Gastrocnemius medialis (tissue), 4 donors: Measurements from ENCODE around the gene AP1B1. TPM values are rescaled to one million over a fixed set of nuclear protein-coding genes. Genes with fewer than 3 reads are reported as not detected.

Experiments used
- ATAC-seq, 2 donors: fragments of 150-250 bp; one replicate each; pipeline ENCODE4 v1.9.1; 2016
- DNase-seq, 2 donors: peaks; one replicate each; pipeline ENCODE4 v3.0.0-alpha.2; 2019
- H3K27ac ChIP-seq, 4 donors: fragments of 200-600 bp; sonication (generic); 1 replicate in 1 of 4; 2 replicates in 3 of 4; pipeline ENCODE4 v1.5.1; 2016 to 2018; ENCODE audit warnings: mild to moderate bottlenecking in 2 of 4, moderate library complexity in 1 of 4
- H3K27me3 ChIP-seq, 3 donors: fragments of 200-600 bp; sonication (generic) in 2 of 3; 1 replicate in 1 of 3; 2 replicates in 2 of 3; pipeline versions ENCODE4 v1.5.1 to v1.6.0; 2016 to 2019; ENCODE audit warnings: mild to moderate bottlenecking in 1 of 3, moderate library complexity in 1 of 3
- H3K36me3 ChIP-seq, 2 donors: fragments of 200-600 bp; sonication (generic) in 1 of 2; one replicate each; pipeline ENCODE4 v1.5.1; 2017 to 2018
- H3K4me1 ChIP-seq, 2 donors: fragments of 200-600 bp; sonication (generic) in 1 of 2; one replicate each; pipeline ENCODE4 v1.5.1; 2016 to 2017; ENCODE audit warnings: mild to moderate bottlenecking in 2 of 2
- H3K4me3 ChIP-seq, 4 donors: fragments of 200-600 bp; sonication (generic) in 3 of 4; 1 replicate in 1 of 4; 2 replicates in 3 of 4; pipeline ENCODE4 v1.5.1; 2016 to 2019; ENCODE audit warnings: mild to moderate bottlenecking in 2 of 4
- H3K9me3 ChIP-seq, 3 donors: fragments of 200-600 bp; sonication (generic) in 2 of 3; 1 replicate in 1 of 3; 2 replicates in 2 of 3; pipeline ENCODE4 v1.5.1; 2016 to 2019
- POLR2A ChIP-seq, 2 donors: fragments of 450-650 bp; IDR thresholded peaks; one replicate each; pipeline ENCODE4 v1.6.1; 2017; ENCODE audit warnings: antibody characterized with exemption in 2 of 2, mild to moderate bottlenecking in 2 of 2, moderate library complexity in 2 of 2
- in situ Hi-C, 4 donors: fragments of 200-750 bp; cut with MboI; loops; one replicate each; pipeline versions ENCODE4 v1.15.0 to v1.8.0; 2017; ENCODE audit warnings: low sequenced_read_pairs in 4 of 4
- intact Hi-C: fragments of 100-400 bp; cut with DNase I; formaldehyde crosslinking; loops from one replicate; pipeline ENCODE4 v1.15.1; 2023; ENCODE audit warnings: low total_unique reads
- total RNA-seq, 4 donors: library from RNA; depleted of rRNA; stranded (reverse); fragments of >200 nt; gene quantifications; one replicate each; pipeline versions ENCODE4 v1.1.0 to v1.2.3, GENCODE V29; 2016
- TF ChIP-seq, protein P1 (sequence below), 5 experiments: fragments of 450-650 bp in 3 of 5; fragments of 200-600 bp in 2 of 5; sonication (generic) in 2 of 5; IDR thresholded peaks in 4 of 5; conservative IDR thresholded peaks in 1 of 5; 1 replicate in 4 of 5; 2 replicates in 1 of 5; pipeline ENCODE4 v1.5.1; 2016 to 2019; ENCODE audit warnings: antibody characterized with exemption in 5 of 5, mild to moderate bottlenecking in 3 of 5, moderate library complexity in 3 of 5

The AP1B1 gene
- total RNA-seq, 4 donors from 2014 or later, result 26.5 to 44.6 (median 37.3) TPM

GRCh38 chr22:29307596-29308147 is 80.7 kb downstream of the AP1B1 start:
- no peak for ATAC-seq
- peak overlapping the region; percentile 80 to 89 (median 83) for H3K27ac ChIP-seq
- peaks cover 0 to 3% (median 0%) of the 10 kb centered on the region in 3 donors for H3K27me3 ChIP-seq
- no peak for DNase-seq
- H3K4me1 ChIP-seq, result peaks cover 32 to 48% of the 10 kb centered on the region in 2 donors
- TF ChIP-seq, protein P1, sequence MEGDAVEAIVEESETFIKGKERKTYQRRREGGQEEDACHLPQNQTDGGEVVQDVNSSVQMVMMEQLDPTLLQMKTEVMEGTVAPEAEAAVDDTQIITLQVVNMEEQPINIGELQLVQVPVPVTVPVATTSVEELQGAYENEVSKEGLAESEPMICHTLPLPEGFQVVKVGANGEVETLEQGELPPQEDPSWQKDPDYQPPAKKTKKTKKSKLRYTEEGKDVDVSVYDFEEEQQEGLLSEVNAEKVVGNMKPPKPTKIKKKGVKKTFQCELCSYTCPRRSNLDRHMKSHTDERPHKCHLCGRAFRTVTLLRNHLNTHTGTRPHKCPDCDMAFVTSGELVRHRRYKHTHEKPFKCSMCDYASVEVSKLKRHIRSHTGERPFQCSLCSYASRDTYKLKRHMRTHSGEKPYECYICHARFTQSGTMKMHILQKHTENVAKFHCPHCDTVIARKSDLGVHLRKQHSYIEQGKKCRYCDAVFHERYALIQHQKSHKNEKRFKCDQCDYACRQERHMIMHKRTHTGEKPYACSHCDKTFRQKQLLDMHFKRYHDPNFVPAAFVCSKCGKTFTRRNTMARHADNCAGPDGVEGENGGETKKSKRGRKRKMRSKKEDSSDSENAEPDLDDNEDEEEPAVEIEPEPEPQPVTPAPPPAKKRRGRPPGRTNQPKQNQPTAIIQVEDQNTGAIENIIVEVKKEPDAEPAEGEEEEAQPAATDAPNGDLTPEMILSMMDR (IDR thresholded peaks at IDR 0.05 in 4 of 5, conservative IDR thresholded peaks at IDR 0.05 in 1 of 5), result no peak
- H3K36me3 ChIP-seq, result no peaks in the 10 kb centered on the region
- intact Hi-C loops (loop anchor here (2.0 kb wide), 1 partner anchor 29 kb away; no protein-coding TSS in a partner anchor), in situ Hi-C loops (loop anchor here in 1 of 4 donors (10.0 kb wide), 1 partner anchor 87 kb away; no protein-coding TSS in a partner anchor)
- H3K4me3 ChIP-seq, result peak overlapping the region; percentile 84 to 98 (median 94)
- H3K9me3 ChIP-seq, result no peaks in the 10 kb centered on the region

DNA sequence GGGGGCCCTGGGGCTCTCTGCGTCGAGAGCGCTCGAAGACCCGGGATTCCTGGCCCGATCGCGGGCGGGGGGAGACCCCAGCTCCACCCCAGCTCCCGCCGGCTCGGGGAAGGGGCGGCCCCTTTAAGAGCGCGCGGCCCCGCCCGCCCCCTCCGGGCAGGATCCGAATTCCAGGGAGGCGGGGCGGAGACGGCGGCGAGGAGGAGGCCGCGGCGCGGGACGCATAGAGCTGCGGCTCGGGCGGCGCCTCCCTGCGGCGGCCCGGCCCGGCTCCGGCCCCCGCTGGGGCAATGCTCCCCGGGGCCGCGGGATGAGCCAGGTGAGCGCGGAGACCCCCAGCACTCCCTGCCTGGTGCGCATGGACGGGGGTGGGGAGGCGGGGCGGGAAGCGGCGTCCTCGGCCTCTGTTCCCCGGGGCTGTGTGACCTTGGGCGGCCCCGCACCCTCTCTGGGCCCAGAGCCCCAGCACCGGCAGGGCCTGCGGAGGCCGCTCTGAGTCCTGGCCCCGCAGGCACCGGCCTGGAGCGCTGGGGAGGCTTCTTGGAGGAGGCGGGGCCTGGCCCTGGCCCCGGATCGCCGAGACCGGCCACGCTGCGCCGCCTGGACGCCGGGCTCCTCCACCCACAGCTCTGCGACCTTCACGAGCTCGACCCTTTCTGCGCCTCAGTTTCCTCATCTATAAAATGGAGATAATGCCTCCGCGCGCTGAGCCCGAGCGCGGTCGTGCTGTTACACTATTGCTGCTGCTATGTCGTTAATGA is 81.4 kb downstream of the AP1B1 start:
- Histone ChIP-seq H3K4me3 (peak overlapping the region; percentile 84 to 98 (median 94)), H3K27me3 (peaks cover 0 to 3% (median 0%) of the 10 kb centered on the region in 3 donors), H3K27ac (peak overlapping the region; percentile 80 to 89 (median 83)), H3K36me3 (no peaks in the 10 kb centered on the region), H3K4me1 (peaks cover 32 to 52% of the 10 kb centered on the region in 2 donors), H3K9me3 (no peaks in the 10 kb centered on the region)
- in situ Hi-C loops, result loop anchor here in 1 of 4 donors (10.0 kb wide), 1 partner anchor 88 kb away; no protein-coding TSS in a partner anchor
- DNase-seq (peak; percentile 66 to 70), ATAC-seq (peak; percentile 76 to 78)
- intact Hi-C loops, result loop anchor here (1.0 to 2.0 kb wide), 5 partner anchors 22 to 81 kb away; partner anchors contain the start of genes AP1B1 and EWSR1
- TF ChIP-seq, protein P1 (IDR thresholded peaks at IDR 0.05 in 4 of 5, conservative IDR thresholded peaks at IDR 0.05 in 1 of 5), result peak in 1 of 5 experiments; percentile 41
- TF ChIP-seq POLR2A (IDR thresholded peaks at IDR 0.05), result peak; percentile 59 to 60

DNA sequence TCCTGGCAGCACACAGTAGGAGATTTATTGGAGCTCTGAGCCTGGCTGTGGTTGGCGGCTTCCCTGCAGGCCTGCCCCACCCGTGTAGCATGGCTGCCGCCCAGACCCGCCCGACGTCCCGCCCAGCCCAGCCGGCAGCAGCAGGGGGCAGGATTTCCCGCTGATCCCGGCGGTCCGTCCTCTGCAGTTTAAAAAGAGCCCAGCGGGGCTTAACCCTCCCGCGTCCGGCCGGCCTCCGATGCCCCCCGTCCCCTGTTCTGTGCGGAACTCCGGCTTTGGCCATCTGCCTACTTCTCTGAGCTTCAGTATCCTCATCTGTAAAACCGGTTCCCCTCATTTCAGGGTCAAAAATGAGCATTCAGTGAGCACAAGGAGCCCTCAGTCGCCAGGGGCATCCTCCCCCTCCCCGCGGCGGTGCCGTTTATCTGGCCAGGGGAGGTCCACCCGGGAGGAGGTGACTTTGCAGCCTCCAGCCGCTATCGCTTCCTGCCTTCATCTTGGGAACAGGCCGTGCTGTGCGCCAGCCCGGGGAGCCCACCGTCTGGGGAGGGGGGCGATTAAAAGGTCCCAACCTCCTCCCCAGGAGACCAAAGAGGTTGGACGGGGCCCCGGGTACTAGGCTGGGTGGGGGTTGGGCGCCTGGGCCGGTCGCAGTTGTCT is 82.1 kb downstream of the AP1B1 start, which contains the start of gene GAS2L1:
TSS of gene GAS2L1 (plus strand) at position 476 of the 660 bp plus-strand sequence. CDS start 1,456 bp downstream, outside the sequence.
- TF ChIP-seq POLR2A (IDR thresholded peaks at IDR 0.05), result no peak
- TF ChIP-seq, protein P1 (IDR thresholded peaks at IDR 0.05 in 4 of 5, conservative IDR thresholded peaks at IDR 0.05 in 1 of 5), result peak; percentile 74 to 90 (median 85)
- ATAC-seq (peak; percentile 63 to 72), DNase-seq (peak; percentile 76 to 82)
- in situ Hi-C loops (loop anchor here in 1 of 4 donors (10.0 kb wide), 1 partner anchor 88 kb away; no protein-coding TSS in a partner anchor), intact Hi-C loops (loop anchor here (1.0 to 2.0 kb wide), 5 partner anchors 23 to 82 kb away; partner anchors contain the start of genes AP1B1 and EWSR1)
- Histone ChIP-seq H3K4me3 (peak within 1 kb of the TSS; percentile 84 to 98 (median 94)), H3K4me1 (peaks cover 32 to 47% of the 10 kb centered on the region in 2 donors), H3K27me3 (peaks cover 0 to under 1% (median 0%) of the 10 kb centered on the region in 3 donors), H3K27ac (peak within 1 kb of the TSS; percentile 80 to 89 (median 83)), H3K36me3 (no peaks in the 10 kb centered on the region), H3K9me3 (no peaks in the 10 kb centered on the region)

- peaks cover 0 to 2% of the 10 kb centered on the region in 2 donors for H3K36me3 ChIP-seq
- peak overlapping the region in 3 of 4 donors; percentile 82 to 89 (median 84) for H3K27ac ChIP-seq
- H3K4me3 ChIP-seq, result peak overlapping the region; percentile 84 to 98 (median 94)
- ATAC-seq (no peak), DNase-seq (no peak)
- in situ Hi-C loops, result loop anchor here in 1 of 4 donors (10.0 kb wide), 1 partner anchor 89 kb away; no protein-coding TSS in a partner anchor
- no peaks in the 10 kb centered on the region for H3K27me3 ChIP-seq
- TF ChIP-seq POLR2A (IDR thresholded peaks at IDR 0.05), result no peak
- TF ChIP-seq, protein P1 (IDR thresholded peaks at IDR 0.05 in 4 of 5, conservative IDR thresholded peaks at IDR 0.05 in 1 of 5), result no peak
- intact Hi-C loops, result loop anchor here (1.0 to 2.0 kb wide), 5 partner anchors 23 to 82 kb away; partner anchors contain the start of genes AP1B1 and EWSR1
- H3K9me3 ChIP-seq, result no peaks in the 10 kb centered on the region
- H3K4me1 ChIP-seq, result peaks cover 31 to 43% of the 10 kb centered on the region in 2 donors
These were observed 82.6 kb downstream of the AP1B1 start for GRCh38 chr22:29305836-29306174.
